MM.1S (cell line): ENCODE results near the gene FCHSD2.

Source experiments
- DNase-seq: peaks from one replicate; pipeline ENCODE4 v3.0.0-alpha.2; 2015
- H2AFZ ChIP-seq: fragments of 300-600 bp; sonication (generic); 2 replicates; pipeline ENCODE4 v1.6.0; 2016; ENCODE audit warnings: antibody characterized with exemption, low read length
- H3F3A ChIP-seq: fragments of 300-600 bp; sonication (generic); 2 replicates; pipeline ENCODE4 v1.6.1; 2016; ENCODE audit warnings: mild to moderate bottlenecking, antibody characterized with exemption, low read length, moderate library complexity, mixed read lengths; ENCODE audit not compliant: insufficient read depth
- H3K27ac ChIP-seq: fragments of 300-600 bp; sonication (generic); 2 replicates; pipeline ENCODE4 v1.5.1; 2016; ENCODE audit warnings: mild to moderate bottlenecking, low read length
- H3K27me3 ChIP-seq: fragments of 300-600 bp; sonication (generic); replicated peaks from 2 replicates; pipeline ENCODE4 v1.6.0; 2016; ENCODE audit warnings: low read length; ENCODE audit not compliant: insufficient read depth
- H3K36me3 ChIP-seq: fragments of 300-600 bp; sonication (generic); replicated peaks from 2 replicates; pipeline ENCODE4 v1.6.1; 2016; ENCODE audit warnings: mild to moderate bottlenecking, low read length, mixed read lengths; ENCODE audit not compliant: insufficient read depth
- H3K4me1 ChIP-seq: fragments of 300-600 bp; sonication (generic); 2 replicates; pipeline ENCODE4 v1.6.1; 2016; ENCODE audit warnings: low read length, mixed read lengths
- H3K4me2 ChIP-seq: fragments of 300-600 bp; sonication (generic); 2 replicates; pipeline ENCODE4 v1.6.0; 2016; ENCODE audit warnings: low read depth, low read length
- H3K4me3 ChIP-seq: fragments of 300-600 bp; sonication (generic); 2 replicates; pipeline ENCODE4 v1.5.1; 2016; ENCODE audit warnings: low read length, mixed read lengths
- H3K79me2 ChIP-seq: fragments of 300-600 bp; sonication (generic); 2 replicates; pipeline ENCODE4 v1.6.1; 2016; ENCODE audit warnings: mixed run types, low read length, mixed read lengths
- H3K9ac ChIP-seq: fragments of 300-600 bp; sonication (generic); 2 replicates; pipeline ENCODE4 v1.6.1; 2016; ENCODE audit warnings: low read length, mixed read lengths
- H3K9me2 ChIP-seq: fragments of 300-600 bp; sonication (generic); replicated peaks from 2 replicates; pipeline ENCODE4 v1.6.1; 2016; ENCODE audit warnings: mild to moderate bottlenecking, low read length, mixed read lengths; ENCODE audit not compliant: insufficient read depth
- H3K9me3 ChIP-seq: fragments of 300-600 bp; sonication (generic); replicated peaks from 2 replicates; pipeline ENCODE4 v1.6.1; 2016; ENCODE audit warnings: mild to moderate bottlenecking, low read length, mixed read lengths; ENCODE audit not compliant: insufficient read depth
- H4K20me1 ChIP-seq: fragments of 300-600 bp; sonication (generic); 2 replicates; pipeline ENCODE4 v1.6.1; 2016; ENCODE audit warnings: mild to moderate bottlenecking, low read length, moderate library complexity, mixed read lengths; ENCODE audit not compliant: insufficient read depth
- CTCF ChIP-seq: fragments of 300-600 bp; sonication (generic); IDR thresholded peaks from 2 replicates; pipeline ENCODE4 v1.5.1; 2016; ENCODE audit warnings: antibody characterized with exemption, low read length, mixed read lengths
- EZH2 ChIP-seq: fragments of 300-600 bp; sonication (generic); optimal IDR thresholded peaks from 2 replicates; pipeline ENCODE3; 2017; ENCODE audit warnings: low read depth, mild to moderate bottlenecking, antibody characterized with exemption, low read length, mixed read lengths
- EZH2phosphoT487 ChIP-seq: fragments of 300-600 bp; sonication (generic); IDR thresholded peaks from 2 replicates; pipeline ENCODE4 v1.6.1; 2018; ENCODE audit warnings: antibody characterized with exemption, low read length

Gene FCHSD2

DNA sequence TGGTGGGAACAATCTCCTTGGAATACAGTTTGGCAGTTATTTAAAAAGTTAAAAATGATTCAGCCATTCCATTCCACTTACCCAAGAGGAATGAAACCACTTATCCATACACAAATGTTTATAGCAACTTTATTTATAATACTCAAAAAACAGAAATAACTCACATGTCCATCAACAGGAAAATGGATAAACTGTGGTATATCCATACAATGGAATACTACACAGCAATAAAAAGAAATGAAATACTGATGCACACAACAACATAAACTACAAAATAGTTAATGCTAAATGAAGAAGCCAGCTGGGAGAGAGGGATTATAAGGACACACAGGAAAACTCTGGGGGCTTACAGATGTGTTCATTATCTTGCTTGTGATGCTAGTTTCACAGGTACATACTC lies 64.7 kb downstream of the FCHSD2 start:
- Histone ChIP-seq H3K27me3 (no peaks in the 10 kb centered on the region), H3K9me2 (no peaks in the 10 kb centered on the region), H3K4me3 (no peak overlapping the region), H4K20me1 (peaks cover 10% of the 10 kb centered on the region), H3K4me2 (no peak overlapping the region), H3K36me3 (no peaks in the 10 kb centered on the region), H3K27ac (no peak overlapping the region), H3K4me1 (peaks cover 8% of the 10 kb centered on the region), H3K79me2 (peaks cover 79% of the 10 kb centered on the region), H3K9me3 (no peaks in the 10 kb centered on the region), H3F3A (peaks cover 20% of the 10 kb centered on the region), H2AFZ (no peak overlapping the region), H3K9ac (no peak overlapping the region)
- TF ChIP-seq EZH2 (no peak), CTCF (no peak), EZH2phosphoT487 (no peak)
- DNase-seq = no peak

DNA sequence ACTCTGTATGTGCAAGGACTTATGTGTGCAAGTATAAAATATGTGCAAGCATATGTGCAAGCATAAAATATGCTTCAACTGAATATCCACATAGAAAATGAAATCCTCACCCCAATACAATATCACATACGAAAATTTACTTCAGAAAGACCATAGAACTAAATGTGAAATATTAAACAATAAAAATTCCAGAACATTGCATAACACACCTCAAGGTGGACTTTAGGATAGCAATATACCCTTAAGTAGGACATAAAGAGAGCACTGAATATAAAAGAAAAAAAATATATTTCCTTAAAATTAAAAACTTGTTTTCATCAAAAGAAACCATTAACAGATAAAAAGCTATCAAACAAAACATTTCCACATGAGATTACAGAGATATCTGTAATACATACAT lies 67.8 kb downstream of the FCHSD2 start:
- Histone ChIP-seq H3K4me1 (peaks cover 9% of the 10 kb centered on the region), H3K4me2 (peak overlapping the region; percentile 81; the same call in 1 of the 2 replicates)

DNA sequence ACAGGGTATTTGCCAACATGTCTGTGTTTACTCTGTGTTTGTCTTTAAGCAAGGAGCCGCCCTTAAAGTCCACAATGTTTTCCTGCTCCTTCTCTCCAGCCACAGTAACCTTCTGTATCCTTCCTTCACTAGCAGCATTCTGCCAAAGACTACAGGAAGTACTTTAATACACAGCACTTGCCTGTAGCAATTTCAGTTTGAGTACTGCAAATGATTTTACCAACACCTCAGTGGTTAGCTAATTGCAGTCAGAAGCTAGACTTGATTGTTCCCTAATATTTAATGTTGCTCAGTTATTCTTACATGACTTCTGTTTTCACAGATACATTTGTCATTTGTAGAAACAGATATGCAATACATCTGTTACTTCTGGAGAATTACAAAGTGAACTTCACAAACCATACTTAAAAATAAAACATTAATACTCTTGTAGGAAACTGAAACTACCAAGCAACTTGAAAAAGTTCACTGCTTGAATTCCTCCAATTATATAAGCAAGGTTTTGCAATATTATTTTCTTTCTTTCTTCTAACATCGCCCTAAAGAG lies 69.1 kb downstream of the FCHSD2 start:
- no peaks in the 10 kb centered on the region for H3K9me2 ChIP-seq
- peak overlapping the region; percentile 43 for H3K4me3 ChIP-seq
- H3K9ac ChIP-seq = no peak overlapping the region
- H3K79me2 ChIP-seq = peaks cover 90% of the 10 kb centered on the region
- H3K4me1 ChIP-seq = peaks cover 9% of the 10 kb centered on the region
- peak; percentile 61 for DNase-seq
- H3K9me3 ChIP-seq = no peaks in the 10 kb centered on the region
- H3K36me3 ChIP-seq = no peaks in the 10 kb centered on the region
- no peaks in the 10 kb centered on the region for H3K27me3 ChIP-seq
- H3F3A ChIP-seq = peaks cover 17% of the 10 kb centered on the region
- H2AFZ ChIP-seq = no peak overlapping the region
- TF ChIP-seq EZH2 = no peak
- no peak for TF ChIP-seq CTCF
- no peak for TF ChIP-seq EZH2phosphoT487
- H3K27ac ChIP-seq = peak overlapping the region; percentile 43; the same call in 1 of the 2 replicates
- peaks cover 10% of the 10 kb centered on the region for H4K20me1 ChIP-seq
- H3K4me2 ChIP-seq = peak overlapping the region; percentile 81

More for the DNA sequence above, 67.8 kb downstream of the FCHSD2 start:
- H3K9me3 ChIP-seq = no peaks in the 10 kb centered on the region
- peaks cover 92% of the 10 kb centered on the region for H3K79me2 ChIP-seq
- H3K9me2 ChIP-seq = no peaks in the 10 kb centered on the region
- no peak overlapping the region for H3K27ac ChIP-seq
- H3K27me3 ChIP-seq = no peaks in the 10 kb centered on the region
- H2AFZ ChIP-seq = no peak overlapping the region
- DNase-seq = no peak
- peaks cover 18% of the 10 kb centered on the region for H3F3A ChIP-seq
- H4K20me1 ChIP-seq = peaks cover 10% of the 10 kb centered on the region
- no peak overlapping the region for H3K4me3 ChIP-seq
- no peaks in the 10 kb centered on the region for H3K36me3 ChIP-seq
- TF ChIP-seq EZH2 (no peak), EZH2phosphoT487 (no peak), CTCF (no peak)
- no peak overlapping the region for H3K9ac ChIP-seq
